K562 (cell line): Measurements from ENCODE around the gene GSDME.

Source experiments
- CTCF ChIP-seq, 3 experiments: IDR thresholded peaks in 2 of 3; conservative IDR thresholded peaks in 1 of 3; 2 replicates each; pipeline ENCODE4 v1.5.1; 2011 to 2012; ENCODE audit warnings: low read length in 3 of 3, mild to moderate bottlenecking in 3 of 3, control low read depth in 2 of 3, improper control_type of control experiment in 1 of 3, inconsistent platforms in 1 of 3, low read depth in 1 of 3, mixed read lengths in 1 of 3, moderate library complexity in 1 of 3; ENCODE audit not compliant: insufficient read depth in 2 of 3
- FOXA3 ChIP-seq, 2 experiments: fragments of 450-650 bp in 1 of 2; sonication (generic) in 1 of 2; formaldehyde crosslinking; IDR thresholded peaks in 1 of 2; conservative IDR thresholded peaks in 1 of 2; 2 replicates each; pipeline versions ENCODE4 v1.4.0 to v1.8.0; 2020 to 2022; ENCODE audit warnings: mild to moderate bottlenecking in 2 of 2, missing genetic modification reagents in 1 of 2
- HDAC6 ChIP-seq: IDR thresholded peaks from 2 replicates; pipeline ENCODE4 v1.6.1; 2012; ENCODE audit warnings: low read depth, mild to moderate bottlenecking, control low read depth, inconsistent platforms, low read length, moderate library complexity
- SIN3B ChIP-seq: fragments of 450-650 bp; IDR thresholded peaks from 2 replicates; pipeline ENCODE4 v1.6.1; 2017; ENCODE audit warnings: low read depth, mild to moderate bottlenecking, moderate library complexity
- USF2 ChIP-seq: sonication (generic); formaldehyde crosslinking; IDR thresholded peaks from 2 replicates; pipeline ENCODE4 v1.5.0; 2020; ENCODE audit warnings: missing genetic modification reagents

GRCh38 chr7:24739306-24739705, 18.0 kb downstream of the GSDME start:
- TF ChIP-seq CTCF (IDR thresholded peaks at IDR 0.05 in 2 of 3, conservative IDR thresholded peaks at IDR 0.05 in 1 of 3; ENCODE audit: insufficient read depth in 2 of 3, low read depth in 1 of 3, low read length in 3 of 3): no peak
- no peak for TF ChIP-seq HDAC6
- TF ChIP-seq FOXA3 (CRISPR knock-in tag; conservative IDR thresholded peaks at IDR 0.05 in 1 of 2, IDR thresholded peaks at IDR 0.05 in 1 of 2): no peak
- TF ChIP-seq USF2 (CRISPR knock-in tag): no peak
- no peak for TF ChIP-seq SIN3B
